MCF 10A (cell line): ENCODE measurements around the gene BRAF. TPM values are rescaled to one million over a fixed set of nuclear protein-coding genes. Genes with fewer than 3 reads are reported as not detected.

Source experiments
- BruUV-seq: library from RNA; stranded (reverse); fragments of 400-500 nt; replicated peaks from 2 replicates; lab custom pipeline; 2021; lab: Mats Ljungman, UMichigan
- CTCF ChIA-PET: fragments of 300-600 bp; sonication (Branson Sonifier 250); formaldehyde crosslinking; extraction: SDS; loops from one replicate; lab custom pipeline; 2021; ENCODE audit warnings: antibody characterized with exemption, inconsistent platforms; lab: Yijun Ruan, JAX
- POLR2A ChIA-PET: fragments of 300-600, 350-650 bp; sonication (Branson Sonifier 250); formaldehyde crosslinking; extraction: SDS; loops from one replicate; lab custom pipeline; 2020; ENCODE audit warnings: antibody characterized with exemption, inconsistent platforms; lab: Yijun Ruan, JAX
- DNase-seq: peaks from one replicate; pipeline ENCODE4 v3.0.0-alpha.2; 2018; ENCODE audit not compliant: unreplicated experiment
- H3K27ac Mint-ChIP-seq: one replicate; pipeline ENCODE4 v1.8.0; 2022; ENCODE audit warnings: mild to moderate bottlenecking, low read depth, mixed read lengths; ENCODE audit not compliant: unreplicated experiment
- H3K27me3 Mint-ChIP-seq: one replicate; pipeline ENCODE4 v1.8.0; 2022; ENCODE audit warnings: mixed read lengths; ENCODE audit not compliant: insufficient read depth, unreplicated experiment
- H3K36me3 Mint-ChIP-seq: one replicate; pipeline ENCODE4 v1.8.0; 2022; ENCODE audit warnings: mild to moderate bottlenecking, moderate library complexity, mixed read lengths; ENCODE audit not compliant: insufficient read depth, unreplicated experiment
- H3K4me1 Mint-ChIP-seq: one replicate; pipeline ENCODE4 v1.8.0; 2022; ENCODE audit warnings: mixed read lengths; ENCODE audit not compliant: insufficient read depth, unreplicated experiment
- H3K4me3 Mint-ChIP-seq: one replicate; pipeline ENCODE4 v1.8.0; 2022; ENCODE audit warnings: mild to moderate bottlenecking, moderate library complexity, mixed read lengths; ENCODE audit not compliant: unreplicated experiment
- H3K9me3 Mint-ChIP-seq: one replicate; pipeline ENCODE4 v1.8.0; 2022; ENCODE audit warnings: mixed read lengths; ENCODE audit not compliant: unreplicated experiment
- intact Hi-C: fragments of 100-400 bp; cut with micrococcal nuclease; formaldehyde crosslinking; loops from 2 replicates; pipeline ENCODE4 v1.14.1; 2022
- total RNA-seq: library from RNA; stranded (reverse); gene quantifications from 2 replicates; pipeline ENCODE4 v1.2.3, GENCODE V29; 2022
- TF ChIP-seq, protein P1 (sequence below): fragments of 200-600 bp; IDR thresholded peaks from one replicate; pipeline ENCODE4 v1.8.0; 2022; ENCODE audit warnings: antibody characterized with exemption, mild to moderate bottlenecking; ENCODE audit not compliant: unreplicated experiment

Gene BRAF
- total RNA-seq, 1 experiment from 2014 or later = 33.7 TPM

GRCh38 chr7:140689199-140690152 is 235.3 kb downstream of the BRAF start:
- Mint-ChIP-seq H3K4me3 (no peak overlapping the region), H3K36me3 (peaks cover 47% of the 10 kb centered on the region), H3K4me1 (no peaks in the 10 kb centered on the region), H3K27ac (no peak overlapping the region), H3K9me3 (no peaks in the 10 kb centered on the region), H3K27me3 (no peaks in the 10 kb centered on the region)
- ChIA-PET CTCF (no interaction called here), POLR2A (interaction anchor here (0.7 to 1.2 kb wide), 2 partner anchors 37 to 256 kb away, joined by 3 read pairs; no protein-coding TSS in a partner anchor)
- intact Hi-C loops = no loop called here
- no TSS peak for BruUV-seq
- no peak for DNase-seq
- TF ChIP-seq, protein P1, sequence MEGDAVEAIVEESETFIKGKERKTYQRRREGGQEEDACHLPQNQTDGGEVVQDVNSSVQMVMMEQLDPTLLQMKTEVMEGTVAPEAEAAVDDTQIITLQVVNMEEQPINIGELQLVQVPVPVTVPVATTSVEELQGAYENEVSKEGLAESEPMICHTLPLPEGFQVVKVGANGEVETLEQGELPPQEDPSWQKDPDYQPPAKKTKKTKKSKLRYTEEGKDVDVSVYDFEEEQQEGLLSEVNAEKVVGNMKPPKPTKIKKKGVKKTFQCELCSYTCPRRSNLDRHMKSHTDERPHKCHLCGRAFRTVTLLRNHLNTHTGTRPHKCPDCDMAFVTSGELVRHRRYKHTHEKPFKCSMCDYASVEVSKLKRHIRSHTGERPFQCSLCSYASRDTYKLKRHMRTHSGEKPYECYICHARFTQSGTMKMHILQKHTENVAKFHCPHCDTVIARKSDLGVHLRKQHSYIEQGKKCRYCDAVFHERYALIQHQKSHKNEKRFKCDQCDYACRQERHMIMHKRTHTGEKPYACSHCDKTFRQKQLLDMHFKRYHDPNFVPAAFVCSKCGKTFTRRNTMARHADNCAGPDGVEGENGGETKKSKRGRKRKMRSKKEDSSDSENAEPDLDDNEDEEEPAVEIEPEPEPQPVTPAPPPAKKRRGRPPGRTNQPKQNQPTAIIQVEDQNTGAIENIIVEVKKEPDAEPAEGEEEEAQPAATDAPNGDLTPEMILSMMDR = no peak

- DNase-seq = no peak
- no TSS peak for BruUV-seq
- Mint-ChIP-seq H3K27me3 (no peaks in the 10 kb centered on the region), H3K4me3 (no peak overlapping the region), H3K4me1 (no peaks in the 10 kb centered on the region), H3K36me3 (peaks cover 54% of the 10 kb centered on the region), H3K9me3 (no peaks in the 10 kb centered on the region), H3K27ac (no peak overlapping the region)
- TF ChIP-seq, protein P1 = no peak
- ChIA-PET CTCF (interaction anchor here (0.6 to 1.9 kb wide), 2 partner anchors 12 to 31 kb away, joined by 3 to 4 read pairs; no protein-coding TSS in a partner anchor), POLR2A (no interaction called here)
- intact Hi-C loops = no loop called here
Measured at GRCh38 chr7:140688341-140688740, 236.4 kb downstream of the BRAF start.

DNA sequence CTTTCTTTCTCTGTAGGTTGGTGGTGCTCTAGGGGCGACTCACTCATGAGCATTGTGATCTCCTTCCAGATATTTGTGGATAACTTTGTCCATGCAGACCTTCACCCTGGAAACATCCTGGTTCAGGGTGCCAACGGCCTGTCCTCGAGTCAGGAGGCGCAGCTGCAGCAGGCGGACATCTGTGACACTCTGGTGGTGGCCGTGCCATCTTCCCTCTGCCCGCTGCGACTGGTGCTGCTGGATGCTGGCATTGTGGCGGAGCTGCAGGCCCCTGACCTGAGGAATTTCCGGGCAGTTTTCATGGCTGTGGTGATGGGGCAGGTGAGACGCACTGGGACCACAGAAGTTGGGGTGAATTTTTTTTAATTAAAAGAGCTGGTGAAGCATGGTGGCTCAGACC is 237.8 kb downstream of the BRAF start:
- Mint-ChIP-seq H3K27me3 (no peaks in the 10 kb centered on the region), H3K27ac (no peak overlapping the region), H3K9me3 (no peaks in the 10 kb centered on the region), H3K4me1 (no peaks in the 10 kb centered on the region), H3K4me3 (no peak overlapping the region), H3K36me3 (peaks cover 64% of the 10 kb centered on the region)
- DNase-seq = no peak
- ChIA-PET CTCF (interaction anchor here (0.6 to 1.9 kb wide), 3 partner anchors 12 to 1290 kb away, joined by 3 to 4 read pairs (median 4); no protein-coding TSS in a partner anchor), POLR2A (interaction anchor here (0.9 to 1.6 kb wide), 2 partner anchors 9 to 57 kb away, joined by 3 to 6 read pairs; partner anchors contain the start of gene NDUFB2)
- BruUV-seq = no TSS peak
- intact Hi-C loops = no loop called here
- TF ChIP-seq, protein P1 = no peak
